Esophagus squamous epithelium (tissue), 4 donors: ENCODE data around the gene CYP2C18.
"Not testable (repeated sequence)": the region's sequence is repeated elsewhere in the genome, so short reads cannot be mapped to it uniquely, and the experiment has no call there.

ENCODE experiments used
- POLR2A ChIP-seq, 4 donors: fragments of 450-650 bp; IDR thresholded peaks; one replicate each; pipeline ENCODE4 v1.6.1; 2017; ENCODE audit warnings: antibody characterized with exemption in 4 of 4, mild to moderate bottlenecking in 4 of 4, moderate library complexity in 3 of 4
- TF ChIP-seq, protein P1 (sequence below), 6 experiments: fragments of 450-650 bp in 4 of 6; fragments of 200-600 bp in 2 of 6; sonication (generic) in 2 of 6; IDR thresholded peaks; one replicate each; pipeline ENCODE4 v1.5.1; 2016 to 2019; ENCODE audit warnings: antibody characterized with exemption in 6 of 6, mild to moderate bottlenecking in 4 of 6, moderate library complexity in 4 of 6

DNA sequence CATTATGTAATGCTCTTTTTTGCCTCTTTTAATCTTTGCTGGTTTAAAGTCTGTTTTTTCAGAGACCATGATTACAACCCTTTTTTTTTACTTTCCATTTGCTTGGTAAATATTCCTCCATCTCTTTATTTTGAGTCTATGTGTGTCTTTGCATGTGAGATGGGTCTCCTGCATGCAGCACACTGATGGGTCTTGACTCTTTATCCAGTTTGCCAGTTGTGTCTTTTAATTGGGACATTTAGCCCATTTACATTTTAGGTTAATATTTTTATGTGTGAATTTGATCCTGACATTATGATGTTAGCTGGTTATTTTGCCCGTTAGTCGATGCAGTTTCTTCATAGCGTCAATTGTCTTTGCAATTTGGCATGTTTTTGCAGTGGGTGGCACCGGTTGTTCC is 45.4 kb upstream of the CYP2C18 start:
- TF ChIP-seq, protein P1, sequence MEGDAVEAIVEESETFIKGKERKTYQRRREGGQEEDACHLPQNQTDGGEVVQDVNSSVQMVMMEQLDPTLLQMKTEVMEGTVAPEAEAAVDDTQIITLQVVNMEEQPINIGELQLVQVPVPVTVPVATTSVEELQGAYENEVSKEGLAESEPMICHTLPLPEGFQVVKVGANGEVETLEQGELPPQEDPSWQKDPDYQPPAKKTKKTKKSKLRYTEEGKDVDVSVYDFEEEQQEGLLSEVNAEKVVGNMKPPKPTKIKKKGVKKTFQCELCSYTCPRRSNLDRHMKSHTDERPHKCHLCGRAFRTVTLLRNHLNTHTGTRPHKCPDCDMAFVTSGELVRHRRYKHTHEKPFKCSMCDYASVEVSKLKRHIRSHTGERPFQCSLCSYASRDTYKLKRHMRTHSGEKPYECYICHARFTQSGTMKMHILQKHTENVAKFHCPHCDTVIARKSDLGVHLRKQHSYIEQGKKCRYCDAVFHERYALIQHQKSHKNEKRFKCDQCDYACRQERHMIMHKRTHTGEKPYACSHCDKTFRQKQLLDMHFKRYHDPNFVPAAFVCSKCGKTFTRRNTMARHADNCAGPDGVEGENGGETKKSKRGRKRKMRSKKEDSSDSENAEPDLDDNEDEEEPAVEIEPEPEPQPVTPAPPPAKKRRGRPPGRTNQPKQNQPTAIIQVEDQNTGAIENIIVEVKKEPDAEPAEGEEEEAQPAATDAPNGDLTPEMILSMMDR (IDR thresholded peaks at IDR 0.05): not testable (repeated sequence)
- TF ChIP-seq POLR2A (IDR thresholded peaks at IDR 0.05): not testable (repeated sequence)
